Measurements from ENCODE around the gene CHRNA7.
"Not testable (repeated sequence)": the region's sequence is repeated elsewhere in the genome, so short reads cannot be mapped to it uniquely, and the experiment has no call there.

Gene CHRNA7

DNA sequence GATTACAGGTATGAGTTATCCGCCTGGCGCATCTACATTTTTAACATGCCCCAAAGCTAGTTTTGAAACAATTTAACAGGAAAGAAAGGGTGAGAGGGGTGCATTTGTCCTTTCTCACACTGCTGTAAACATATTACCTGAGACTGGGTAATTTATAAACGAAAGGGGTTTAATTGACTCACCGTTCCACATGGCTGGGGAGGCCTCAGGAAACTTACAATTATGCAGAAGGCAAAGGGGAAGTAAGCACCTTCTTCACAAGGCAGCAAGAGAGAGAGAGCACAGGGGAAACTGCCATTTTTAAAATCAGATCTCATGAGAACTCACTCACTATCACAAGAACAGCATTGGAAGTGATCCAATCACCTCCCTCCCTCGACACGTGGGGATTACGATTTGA is 165.9 kb downstream of the CHRNA7 start:
- H3K4me3 ChIP-seq (ENCODE audit: low read depth, low read length); H3K14ac ChIP-seq (ENCODE audit: low read length); H2BK12ac ChIP-seq (ENCODE audit: low read length); H3K36me3 ChIP-seq (ENCODE audit: control insufficient read depth in 1 of 2, insufficient read depth in 2 of 2, low read length in 2 of 2); H4K91ac ChIP-seq (ENCODE audit: low read depth, low read length); DNase-seq; H3K23ac ChIP-seq (ENCODE audit: low read length); H2BK5ac ChIP-seq (ENCODE audit: low read depth, low read length, poor library complexity); H3K79me2 ChIP-seq (ENCODE audit: control insufficient read depth, insufficient read depth, low read length, poor library complexity); H2AFZ ChIP-seq (ENCODE audit: insufficient read depth, low read length, poor library complexity); H3K18ac ChIP-seq (ENCODE audit: low read length); H2BK120ac ChIP-seq (ENCODE audit: insufficient read depth, low read length, poor library complexity); H3K79me1 ChIP-seq (ENCODE audit: low read length); H3K9me3 ChIP-seq (ENCODE audit: insufficient read depth, low read depth, low read length); H3K4me1 ChIP-seq (ENCODE audit: control insufficient read depth in 1 of 2, insufficient read depth in 2 of 2, low read length in 2 of 2); H4K8ac ChIP-seq (ENCODE audit: low read depth, low read length); H2AK5ac ChIP-seq (ENCODE audit: low read length); H4K12ac ChIP-seq (ENCODE audit: low read depth, low read length); H3K4me2 ChIP-seq (ENCODE audit: low read length); H3K27me3 ChIP-seq (ENCODE audit: insufficient read depth, low read length); H3K9ac ChIP-seq (ENCODE audit: low read length); H3K4ac ChIP-seq (ENCODE audit: low read depth, low read length); H3K27ac ChIP-seq (ENCODE audit: low read depth, low read length): not testable (repeated sequence)
- no CpG with 5 or more reads among the region's 7 CpGs for WGBS (ENCODE audit: extremely low coverage, insufficient coverage, insufficient read length)

GRCh38 chr15:32198938-32199337 is 168.6 kb downstream of the CHRNA7 start:
- not testable (repeated sequence) for H2BK5ac ChIP-seq (ENCODE audit: low read depth, low read length, poor library complexity); H3K9me3 ChIP-seq (ENCODE audit: insufficient read depth, low read depth, low read length); DNase-seq

GRCh38 chr15:32209081-32209480 is 178.8 kb downstream of the CHRNA7 start:
- H3K14ac ChIP-seq (ENCODE audit: low read length); DNase-seq; H2AK5ac ChIP-seq (ENCODE audit: low read length); H3K36me3 ChIP-seq (ENCODE audit: control insufficient read depth in 1 of 2, insufficient read depth in 2 of 2, low read length in 2 of 2); H4K91ac ChIP-seq (ENCODE audit: low read depth, low read length); H4K12ac ChIP-seq (ENCODE audit: low read depth, low read length); H2AFZ ChIP-seq (ENCODE audit: insufficient read depth, low read length, poor library complexity); H3K4me3 ChIP-seq (ENCODE audit: low read depth, low read length); H3K4me2 ChIP-seq (ENCODE audit: low read length); H3K4me1 ChIP-seq (ENCODE audit: control insufficient read depth in 1 of 2, insufficient read depth in 2 of 2, low read length in 2 of 2); H2BK120ac ChIP-seq (ENCODE audit: insufficient read depth, low read length, poor library complexity); H3K27me3 ChIP-seq (ENCODE audit: insufficient read depth, low read length); H4K8ac ChIP-seq (ENCODE audit: low read depth, low read length); H2BK5ac ChIP-seq (ENCODE audit: low read depth, low read length, poor library complexity); H2BK12ac ChIP-seq (ENCODE audit: low read length); H3K4ac ChIP-seq (ENCODE audit: low read depth, low read length); H3K18ac ChIP-seq (ENCODE audit: low read length); H3K79me2 ChIP-seq (ENCODE audit: control insufficient read depth, insufficient read depth, low read length, poor library complexity); H3K23ac ChIP-seq (ENCODE audit: low read length); H3K79me1 ChIP-seq (ENCODE audit: low read length); H3K27ac ChIP-seq (ENCODE audit: low read depth, low read length); H3K9ac ChIP-seq (ENCODE audit: low read length); H3K9me3 ChIP-seq (ENCODE audit: insufficient read depth, low read depth, low read length): not testable (repeated sequence)
- WGBS (ENCODE audit: extremely low coverage, insufficient coverage, insufficient read length): no CpG with 5 or more reads among the region's 5 CpGs

More at GRCh38 chr15:32198938-32199337, 168.6 kb downstream of the CHRNA7 start:
- H4K91ac ChIP-seq (ENCODE audit: low read depth, low read length); H3K9ac ChIP-seq (ENCODE audit: low read length); H3K4ac ChIP-seq (ENCODE audit: low read depth, low read length); H3K4me3 ChIP-seq (ENCODE audit: low read depth, low read length); H4K8ac ChIP-seq (ENCODE audit: low read depth, low read length); H2AK5ac ChIP-seq (ENCODE audit: low read length); H3K14ac ChIP-seq (ENCODE audit: low read length); H3K27ac ChIP-seq (ENCODE audit: low read depth, low read length); H4K12ac ChIP-seq (ENCODE audit: low read depth, low read length); H3K36me3 ChIP-seq (ENCODE audit: control insufficient read depth in 1 of 2, insufficient read depth in 2 of 2, low read length in 2 of 2); H2BK12ac ChIP-seq (ENCODE audit: low read length); H3K79me1 ChIP-seq (ENCODE audit: low read length); H3K79me2 ChIP-seq (ENCODE audit: control insufficient read depth, insufficient read depth, low read length, poor library complexity); H3K18ac ChIP-seq (ENCODE audit: low read length); H2BK120ac ChIP-seq (ENCODE audit: insufficient read depth, low read length, poor library complexity); H2AFZ ChIP-seq (ENCODE audit: insufficient read depth, low read length, poor library complexity); H3K4me1 ChIP-seq (ENCODE audit: control insufficient read depth in 1 of 2, insufficient read depth in 2 of 2, low read length in 2 of 2); H3K23ac ChIP-seq (ENCODE audit: low read length); H3K27me3 ChIP-seq (ENCODE audit: insufficient read depth, low read length); H3K4me2 ChIP-seq (ENCODE audit: low read length): not testable (repeated sequence)
- WGBS (ENCODE audit: extremely low coverage, insufficient coverage, insufficient read length): no CpG with 5 or more reads among the region's 5 CpGs

DNA sequence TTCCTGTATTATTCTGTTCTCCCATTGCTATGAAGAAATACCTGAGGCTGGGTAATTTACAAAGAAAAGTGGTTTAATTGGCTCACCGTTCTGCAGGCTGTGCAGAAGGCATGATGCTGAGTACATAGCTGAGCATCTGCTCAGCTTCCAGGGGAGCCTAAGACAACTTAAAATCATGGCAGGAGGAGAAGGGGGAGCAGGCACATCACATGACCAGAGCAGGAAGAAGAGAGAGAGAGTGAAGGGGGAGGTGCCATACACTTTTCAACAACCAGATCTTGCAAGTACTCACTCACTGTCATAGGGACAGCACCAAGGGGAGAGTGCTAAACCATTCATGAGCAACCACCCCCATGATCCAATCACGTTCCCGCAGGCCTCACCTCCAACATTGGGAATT is 188.4 kb downstream of the CHRNA7 start:
- no peak overlapping the region for H3K23ac ChIP-seq (ENCODE audit: low read length)
- no peak for DNase-seq
- no peak overlapping the region for H2BK5ac ChIP-seq (ENCODE audit: low read depth, low read length, poor library complexity)
- H3K36me3 ChIP-seq (ENCODE audit: control insufficient read depth in 1 of 2, insufficient read depth in 2 of 2, low read length in 2 of 2): no peaks in the 10 kb centered on the region
- H3K4me1 ChIP-seq (ENCODE audit: control insufficient read depth in 1 of 2, insufficient read depth in 2 of 2, low read length in 2 of 2): no peaks in the 10 kb centered on the region
- no peak overlapping the region for H4K12ac ChIP-seq (ENCODE audit: low read depth, low read length)
- H3K4ac ChIP-seq (ENCODE audit: low read depth, low read length): no peak overlapping the region
- no peak overlapping the region for H4K91ac ChIP-seq (ENCODE audit: low read depth, low read length)
- no peaks in the 10 kb centered on the region for H3K9me3 ChIP-seq (ENCODE audit: insufficient read depth, low read depth, low read length)
- no peak overlapping the region for H3K4me2 ChIP-seq (ENCODE audit: low read length)
- H3K14ac ChIP-seq (ENCODE audit: low read length): no peak overlapping the region
- no peak overlapping the region for H2BK12ac ChIP-seq (ENCODE audit: low read length)
- H3K9ac ChIP-seq (ENCODE audit: low read length): no peak overlapping the region
- H3K79me2 ChIP-seq (ENCODE audit: control insufficient read depth, insufficient read depth, low read length, poor library complexity): no peaks in the 10 kb centered on the region
- no peak overlapping the region for H3K4me3 ChIP-seq (ENCODE audit: low read depth, low read length)
- no peak overlapping the region for H2BK120ac ChIP-seq (ENCODE audit: insufficient read depth, low read length, poor library complexity)
- H2AK5ac ChIP-seq (ENCODE audit: low read length): no peak overlapping the region
- H4K8ac ChIP-seq (ENCODE audit: low read depth, low read length): no peak overlapping the region
- no peak overlapping the region for H3K18ac ChIP-seq (ENCODE audit: low read length)
- H3K79me1 ChIP-seq (ENCODE audit: low read length): no peaks in the 10 kb centered on the region
- no peak overlapping the region for H3K27ac ChIP-seq (ENCODE audit: low read depth, low read length)
- WGBS (ENCODE audit: extremely low coverage, insufficient coverage, insufficient read length): no CpG with 5 or more reads among the region's 3 CpGs
- no peaks in the 10 kb centered on the region for H3K27me3 ChIP-seq (ENCODE audit: insufficient read depth, low read length)
- H2AFZ ChIP-seq (ENCODE audit: insufficient read depth, low read length, poor library complexity): no peak overlapping the region

Measured in trophoblast cell (in vitro differentiated cells and primary cell).